Non-pigmented ciliary epithelial cell (primary cell): ENCODE data around the gene HDHD3.
"Not testable (repeated sequence)": the region's sequence is repeated elsewhere in the genome, so short reads cannot be mapped to it uniquely, and the experiment has no call there.

Source experiments
- DNase-seq: peaks from one replicate; pipeline ENCODE4 v3.0.0-alpha.2; 2010; ENCODE audit warnings: low read depth

The HDHD3 gene

GRCh38 chr9:113389451-113389850 lies 12.7 kb upstream of the HDHD3 start:
- DNase-seq = no peak

- DNase-seq = no peak
Measured at GRCh38 chr9:113388833-113389232, 12.0 kb upstream of the HDHD3 start.

GRCh38 chr9:113387560-113388230 lies 10.9 kb upstream of the HDHD3 start:
- no peak for DNase-seq

- no peak for DNase-seq
Measured at GRCh38 chr9:113386571-113387393, 10.0 kb upstream of the HDHD3 start.

- no peak for DNase-seq
Measured at GRCh38 chr9:113381909-113382411, 5.2 kb upstream of the HDHD3 start.

GRCh38 chr9:113381441-113381840 lies 4.7 kb upstream of the HDHD3 start:
- DNase-seq = not testable (repeated sequence)

- no peak for DNase-seq
Measured at GRCh38 chr9:113380869-113381378, 4.1 kb upstream of the HDHD3 start.

GRCh38 chr9:113379829-113380210 lies 3.0 kb upstream of the HDHD3 start:
- not testable (repeated sequence) for DNase-seq

- DNase-seq = not testable (repeated sequence)
Measured at GRCh38 chr9:113379094-113379828, 2.5 kb upstream of the HDHD3 start.

GRCh38 chr9:113375057-113376023 lies 1.4 kb downstream of the HDHD3 start:
- no peak for DNase-seq

GRCh38 chr9:113373676-113374392 lies 3.0 kb downstream of the HDHD3 start:
- no peak for DNase-seq

- no peak for DNase-seq
Measured at GRCh38 chr9:113373256-113373655, 3.5 kb downstream of the HDHD3 start.

GRCh38 chr9:113372059-113372458 lies 4.7 kb downstream of the HDHD3 start:
- no peak for DNase-seq

GRCh38 chr9:113370806-113371325 lies 5.9 kb downstream of the HDHD3 start:
- no peak for DNase-seq

- no peak for DNase-seq
Measured at GRCh38 chr9:113369855-113370140, 7.0 kb downstream of the HDHD3 start.

- no peak for DNase-seq
Measured at GRCh38 chr9:113368982-113369854, 7.6 kb downstream of the HDHD3 start.

GRCh38 chr9:113368348-113368981 lies 8.3 kb downstream of the HDHD3 start:
- DNase-seq = no peak

GRCh38 chr9:113365652-113366051 lies 11.1 kb downstream of the HDHD3 start:
- DNase-seq = not testable (repeated sequence)

- no peak for DNase-seq
Measured at GRCh38 chr9:113364951-113365350, 11.8 kb downstream of the HDHD3 start.
